GM18507 (cell line): ENCODE measurements around the gene PFKP.
"Not testable (repeated sequence)": the region's sequence is repeated elsewhere in the genome, so short reads cannot be mapped to it uniquely, and the experiment has no call there.

Experiments
- DNase-seq: peaks from one replicate; pipeline ENCODE4 v3.0.0; 2011; ENCODE audit warnings: low read depth; ENCODE audit not compliant: insufficient read length; ENCODE audit errors: extremely low spot score
- FAIRE-seq: peaks from 2 replicates; lab custom pipeline; 2011; peaks lifted over from hg19 to GRCh38; lab: Jason Lieb, UNC

The PFKP gene

DNA sequence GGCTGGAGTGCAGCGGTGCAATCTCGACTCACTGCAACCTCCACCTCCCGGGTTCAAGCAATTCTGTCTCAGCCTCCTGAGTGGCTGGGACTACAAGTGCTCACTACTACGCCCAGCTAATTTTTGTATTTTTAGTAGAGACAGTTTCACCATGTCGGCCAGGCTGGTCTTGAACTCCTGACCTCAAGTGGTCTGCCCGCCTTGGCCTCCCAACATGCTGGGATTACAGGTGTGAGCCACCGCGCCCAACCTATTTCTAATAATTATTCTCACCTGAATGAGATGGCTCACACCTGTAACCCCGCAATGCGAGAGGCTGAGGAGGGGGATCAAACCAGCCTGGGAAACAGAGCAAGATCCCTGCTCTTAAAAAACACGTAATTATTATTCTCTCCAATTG lies 104.1 kb downstream of the PFKP start:
- not testable (repeated sequence) for DNase-seq, FAIRE-seq

- no peak for FAIRE-seq
- no peak for DNase-seq
Observed at GRCh38 chr10:3172081-3172445, 104.7 kb downstream of the PFKP start.

GRCh38 chr10:3172446-3173170 lies 105.3 kb downstream of the PFKP start, which contains the start of gene PITRM1:
PITRM1 (minus strand) TSS chr10:3172782; CDS start chr10:3172772, 10 bp downstream.
- DNase-seq (peak; percentile 96), FAIRE-seq (peak; percentile 99)

DNA sequence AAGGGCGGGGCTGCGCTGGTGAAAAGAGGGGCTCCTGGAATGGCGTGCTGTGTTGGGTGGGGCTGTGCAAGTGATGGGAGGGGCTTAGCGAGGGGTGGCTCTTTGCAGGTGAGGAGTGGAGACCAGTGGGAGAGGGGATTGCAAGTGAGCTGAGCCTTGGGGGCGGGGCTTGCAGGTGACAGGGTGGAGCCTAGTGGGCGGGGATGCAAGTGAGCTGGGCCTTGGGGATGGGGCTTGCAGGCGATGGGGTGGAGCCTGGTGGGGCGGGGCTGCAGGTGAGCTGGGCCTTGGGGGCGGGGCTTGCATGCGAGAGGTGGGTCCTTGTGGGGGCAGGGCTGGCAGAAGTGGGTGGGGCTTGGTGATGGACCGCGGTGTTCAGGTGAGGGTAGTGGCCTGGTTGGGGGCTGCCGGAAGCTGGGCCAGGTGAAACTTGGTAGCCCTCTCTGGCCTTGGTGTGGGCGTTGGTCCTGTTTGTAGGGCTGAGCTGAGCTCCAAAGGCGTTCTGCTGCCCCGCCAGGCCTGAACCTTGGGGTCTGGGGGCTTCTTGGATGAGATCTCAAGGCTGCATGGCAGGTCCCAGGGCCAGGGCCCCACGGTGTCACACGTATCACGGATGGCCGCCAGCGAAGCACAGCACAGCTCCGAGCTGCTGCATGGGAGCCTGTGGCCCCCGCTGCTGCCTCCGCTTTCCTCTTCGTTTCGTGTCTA lies 106.0 kb downstream of the PFKP start:
- peak; percentile 55 for DNase-seq
- FAIRE-seq = no peak

DNA sequence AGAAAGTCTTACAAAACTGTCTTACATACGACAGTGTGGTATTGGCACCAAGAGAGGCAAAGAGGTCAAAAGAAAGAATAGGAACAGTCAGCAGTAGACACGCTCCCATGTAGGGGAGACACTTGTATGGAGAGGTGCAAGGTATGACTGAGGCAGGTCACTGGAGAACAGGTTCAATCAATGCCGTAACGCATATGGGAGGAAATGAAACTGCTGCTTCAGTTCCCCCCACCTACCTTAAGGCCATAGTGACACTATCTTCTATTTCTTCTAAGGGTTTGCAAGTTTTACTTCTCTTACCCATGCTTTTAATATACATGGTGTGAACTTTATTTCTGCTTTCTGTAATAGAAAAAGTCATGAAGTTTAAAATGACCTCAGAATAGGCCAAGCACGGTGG lies 110.7 kb downstream of the PFKP start:
- DNase-seq = no peak

DNA sequence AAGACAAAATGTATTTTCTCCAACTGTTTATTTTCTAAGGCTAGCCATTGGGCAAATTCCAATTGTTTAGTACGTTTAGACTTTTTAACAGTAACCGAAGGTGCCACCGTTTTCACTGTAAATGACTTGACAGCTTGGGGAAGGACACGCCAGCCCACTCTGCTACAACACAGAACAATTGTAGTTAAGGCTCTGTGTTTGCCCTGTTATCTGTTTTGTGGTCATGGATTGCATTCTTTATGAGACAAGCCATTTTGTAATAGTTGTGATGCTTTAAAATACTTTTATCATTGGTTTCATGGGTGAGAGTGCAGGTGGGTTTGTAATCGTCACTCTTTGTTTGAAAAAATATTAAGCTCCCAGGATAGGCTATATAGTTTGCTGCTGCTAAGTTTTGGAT lies 111.8 kb downstream of the PFKP start:
- no peak for FAIRE-seq
- no peak for DNase-seq

More for the DNA sequence above, 110.7 kb downstream of the PFKP start:
- peak; percentile 12 for FAIRE-seq

DNA sequence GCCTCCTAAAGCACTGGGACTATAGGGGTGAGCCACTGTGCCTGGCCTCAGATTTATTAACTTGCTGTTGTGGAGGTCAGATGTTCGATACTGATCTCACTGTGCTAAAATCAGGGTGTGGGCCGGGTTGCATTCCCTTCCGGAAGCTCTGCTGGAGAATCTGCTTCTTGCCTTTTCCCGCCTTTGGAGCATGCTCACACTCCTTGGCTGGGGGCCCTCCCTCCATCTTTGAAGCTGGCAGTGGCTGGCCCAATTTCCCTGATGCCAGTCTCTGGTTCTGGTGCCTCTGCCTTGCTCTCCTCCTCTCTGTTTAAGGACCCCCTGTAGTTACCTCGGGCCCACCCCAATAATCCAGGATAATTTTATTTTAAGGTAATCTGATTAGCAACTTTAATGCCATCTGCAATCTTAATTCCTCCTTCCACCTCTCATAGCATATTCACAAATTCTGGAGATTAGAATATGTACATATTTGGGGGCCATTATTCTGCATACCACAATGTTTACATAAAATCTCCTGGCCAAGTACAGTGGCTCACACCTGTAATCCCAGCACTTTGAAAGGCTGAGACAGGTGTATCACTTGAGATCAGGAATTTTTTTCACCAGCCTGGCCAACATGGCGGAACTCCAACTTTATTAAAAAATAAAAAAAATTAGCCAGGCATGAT lies 113.1 kb downstream of the PFKP start:
- FAIRE-seq (no peak), DNase-seq (no peak)

DNA sequence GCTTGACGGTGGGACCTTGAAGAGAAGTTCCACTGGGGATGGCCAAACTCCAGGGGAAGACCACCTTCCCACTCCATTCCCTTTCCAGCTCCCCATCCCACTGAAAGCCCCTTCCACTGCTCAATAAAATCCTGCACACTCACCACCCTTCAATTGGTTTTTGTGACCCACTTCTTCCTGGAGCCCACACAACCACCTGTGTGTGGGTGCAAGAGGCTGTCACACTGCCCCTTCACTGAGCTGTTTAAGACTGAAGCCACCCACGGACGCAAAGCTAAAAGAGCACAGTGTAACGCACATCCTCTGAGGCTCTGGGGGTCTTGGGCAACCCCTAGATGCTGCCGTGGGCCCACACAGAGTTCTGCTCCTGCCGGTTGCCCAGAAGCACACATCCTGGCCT lies 118.0 kb downstream of the PFKP start:
- FAIRE-seq = no peak

GRCh38 chr10:3186368-3186767 lies 119.0 kb downstream of the PFKP start:
- no peak for FAIRE-seq
- no peak for DNase-seq

More for the DNA sequence above, 118.0 kb downstream of the PFKP start:
- DNase-seq = no peak
